Neural progenitor cell (in vitro differentiated cells): ENCODE measurements around the gene AHNAK2.
"Not testable (repeated sequence)": the region's sequence is repeated elsewhere in the genome, so short reads cannot be mapped to it uniquely, and the experiment has no call there.

Experiments
- EZH2 ChIP-seq: fragments of 200-600 bp; sonication (generic); IDR thresholded peaks from 2 replicates; pipeline ENCODE4 v1.6.1; 2017; ENCODE audit warnings: antibody characterized with exemption, mild to moderate bottlenecking, moderate library complexity
- EZH2phosphoT487 ChIP-seq: fragments of 200-600 bp; sonication (generic); IDR thresholded peaks from 2 replicates; pipeline ENCODE4 v1.6.1; 2017; ENCODE audit warnings: antibody characterized with exemption
- TF ChIP-seq, protein P1 (sequence below): fragments of 200-600 bp; sonication (generic); IDR thresholded peaks from 2 replicates; pipeline ENCODE4 v1.5.1; 2017; ENCODE audit warnings: antibody characterized with exemption, mild to moderate bottlenecking

DNA sequence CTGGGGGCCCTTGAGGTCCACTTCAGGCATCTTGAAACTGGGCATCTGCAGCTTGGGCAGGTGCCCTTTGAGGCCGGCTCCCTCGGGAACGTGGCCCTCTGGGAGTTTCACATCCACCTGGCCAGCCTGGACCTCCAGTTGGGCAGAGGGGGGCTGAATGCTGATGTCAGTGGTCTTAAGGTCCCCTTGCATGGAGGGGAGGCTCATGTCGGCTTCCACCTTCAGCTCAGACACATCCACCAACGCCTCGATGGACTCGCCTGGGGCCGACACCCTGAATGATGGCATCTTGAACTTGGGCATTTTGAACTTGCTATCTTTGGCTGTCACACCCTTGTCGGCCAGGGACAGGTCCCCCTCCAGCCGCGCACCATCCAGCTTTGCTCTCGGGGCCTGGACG, 31.0 kb downstream of the AHNAK2 start:
- TF ChIP-seq, protein P1, sequence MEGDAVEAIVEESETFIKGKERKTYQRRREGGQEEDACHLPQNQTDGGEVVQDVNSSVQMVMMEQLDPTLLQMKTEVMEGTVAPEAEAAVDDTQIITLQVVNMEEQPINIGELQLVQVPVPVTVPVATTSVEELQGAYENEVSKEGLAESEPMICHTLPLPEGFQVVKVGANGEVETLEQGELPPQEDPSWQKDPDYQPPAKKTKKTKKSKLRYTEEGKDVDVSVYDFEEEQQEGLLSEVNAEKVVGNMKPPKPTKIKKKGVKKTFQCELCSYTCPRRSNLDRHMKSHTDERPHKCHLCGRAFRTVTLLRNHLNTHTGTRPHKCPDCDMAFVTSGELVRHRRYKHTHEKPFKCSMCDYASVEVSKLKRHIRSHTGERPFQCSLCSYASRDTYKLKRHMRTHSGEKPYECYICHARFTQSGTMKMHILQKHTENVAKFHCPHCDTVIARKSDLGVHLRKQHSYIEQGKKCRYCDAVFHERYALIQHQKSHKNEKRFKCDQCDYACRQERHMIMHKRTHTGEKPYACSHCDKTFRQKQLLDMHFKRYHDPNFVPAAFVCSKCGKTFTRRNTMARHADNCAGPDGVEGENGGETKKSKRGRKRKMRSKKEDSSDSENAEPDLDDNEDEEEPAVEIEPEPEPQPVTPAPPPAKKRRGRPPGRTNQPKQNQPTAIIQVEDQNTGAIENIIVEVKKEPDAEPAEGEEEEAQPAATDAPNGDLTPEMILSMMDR = not testable (repeated sequence)
- TF ChIP-seq EZH2, EZH2phosphoT487: not testable (repeated sequence)
